ENCODE results near the gene ZHX3.

- TF ChIP-seq POLR2A (IDR thresholded peaks at IDR 0.05), result no peak
- TF ChIP-seq CTCF (IDR thresholded peaks at IDR 0.05), result no peak
Observed at GRCh38 chr20:41167118-41167470, 150.4 kb downstream of the ZHX3 start.
